A673 (cell line): Measurements from ENCODE around the gene CCDC6.

ENCODE experiments used
- EZH2 ChIP-seq: fragments of 200-600 bp; sonication (generic); IDR thresholded peaks from 2 replicates; pipeline ENCODE4 v1.6.1; 2017; ENCODE audit warnings: borderline replicate concordance, low read depth, mild to moderate bottlenecking, mixed read lengths, antibody characterized with exemption, low read length; ENCODE audit not compliant: poor library complexity, severe bottlenecking
- TF ChIP-seq, protein P1 (sequence below): fragments of 300-800, 200-600 bp; sonication (generic); conservative IDR thresholded peaks from 2 replicates; pipeline ENCODE4 v1.5.1; 2017; ENCODE audit warnings: low read depth, mild to moderate bottlenecking, antibody characterized with exemption, low read length, moderate library complexity, mixed read lengths

DNA sequence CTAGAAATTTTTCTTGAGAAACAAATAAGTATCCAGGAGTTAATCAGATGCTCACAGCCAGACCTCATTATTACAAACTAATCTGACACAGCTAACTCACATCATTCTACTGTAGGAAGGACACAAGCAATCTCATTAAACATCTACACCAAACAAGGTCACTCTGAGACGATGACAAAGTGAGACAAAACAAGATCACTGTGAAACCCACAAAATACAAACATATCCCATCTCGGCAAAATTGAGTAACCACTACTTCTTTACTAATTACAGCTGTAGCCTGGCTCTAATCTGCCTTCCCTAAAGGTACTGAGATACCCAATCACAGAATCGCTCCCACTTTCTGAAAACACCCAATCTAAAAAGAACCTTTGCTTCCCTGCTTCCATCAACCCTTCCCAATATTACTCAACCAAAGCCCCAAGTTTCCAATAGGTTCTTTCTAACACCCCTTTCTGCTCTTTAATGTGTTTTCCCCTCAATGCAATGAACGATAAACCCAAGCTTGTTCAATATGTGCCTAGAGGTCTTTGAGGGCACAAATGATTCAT, 26.9 kb downstream of the CCDC6 start:
- TF ChIP-seq, protein P1, sequence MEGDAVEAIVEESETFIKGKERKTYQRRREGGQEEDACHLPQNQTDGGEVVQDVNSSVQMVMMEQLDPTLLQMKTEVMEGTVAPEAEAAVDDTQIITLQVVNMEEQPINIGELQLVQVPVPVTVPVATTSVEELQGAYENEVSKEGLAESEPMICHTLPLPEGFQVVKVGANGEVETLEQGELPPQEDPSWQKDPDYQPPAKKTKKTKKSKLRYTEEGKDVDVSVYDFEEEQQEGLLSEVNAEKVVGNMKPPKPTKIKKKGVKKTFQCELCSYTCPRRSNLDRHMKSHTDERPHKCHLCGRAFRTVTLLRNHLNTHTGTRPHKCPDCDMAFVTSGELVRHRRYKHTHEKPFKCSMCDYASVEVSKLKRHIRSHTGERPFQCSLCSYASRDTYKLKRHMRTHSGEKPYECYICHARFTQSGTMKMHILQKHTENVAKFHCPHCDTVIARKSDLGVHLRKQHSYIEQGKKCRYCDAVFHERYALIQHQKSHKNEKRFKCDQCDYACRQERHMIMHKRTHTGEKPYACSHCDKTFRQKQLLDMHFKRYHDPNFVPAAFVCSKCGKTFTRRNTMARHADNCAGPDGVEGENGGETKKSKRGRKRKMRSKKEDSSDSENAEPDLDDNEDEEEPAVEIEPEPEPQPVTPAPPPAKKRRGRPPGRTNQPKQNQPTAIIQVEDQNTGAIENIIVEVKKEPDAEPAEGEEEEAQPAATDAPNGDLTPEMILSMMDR: no peak
- TF ChIP-seq EZH2: no peak
